Measurements from ENCODE around the gene NXNL2.

NXNL2 gene
- 0 reads per million in 2 donors for total RNA-seq

GRCh38 chr9:88534456-88535225 is at the start of gene NXNL2:
Gene NXNL2, plus strand, starts transcription at chr9:88535178. Its CDS starts 257 bp downstream, at chr9:88535435.
- no peak for DNase-seq

DNA sequence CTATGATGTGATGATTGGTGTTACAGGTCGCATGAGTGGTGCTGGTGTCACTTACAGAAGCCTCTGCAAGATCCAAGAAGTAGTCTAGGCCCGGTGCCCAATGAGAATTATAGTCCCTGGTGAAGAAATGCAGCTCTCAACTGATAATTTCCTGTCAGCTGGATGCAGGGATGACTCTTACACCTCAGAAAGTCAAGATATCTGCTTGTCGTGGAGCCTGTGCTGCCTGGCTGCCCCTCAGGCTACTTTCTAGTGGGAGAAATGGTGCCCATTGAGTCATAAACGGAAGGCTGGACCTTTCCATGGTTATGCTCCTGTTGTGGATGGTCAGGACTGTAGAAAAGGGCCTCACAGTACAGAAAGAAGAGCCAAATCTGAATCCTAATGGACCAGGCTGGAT is 46.8 kb upstream of the NXNL2 start:
- DNase-seq, result no peak

- DNase-seq, result no peak
Measured at GRCh38 chr9:88494983-88495721, 39.8 kb upstream of the NXNL2 start.

DNA sequence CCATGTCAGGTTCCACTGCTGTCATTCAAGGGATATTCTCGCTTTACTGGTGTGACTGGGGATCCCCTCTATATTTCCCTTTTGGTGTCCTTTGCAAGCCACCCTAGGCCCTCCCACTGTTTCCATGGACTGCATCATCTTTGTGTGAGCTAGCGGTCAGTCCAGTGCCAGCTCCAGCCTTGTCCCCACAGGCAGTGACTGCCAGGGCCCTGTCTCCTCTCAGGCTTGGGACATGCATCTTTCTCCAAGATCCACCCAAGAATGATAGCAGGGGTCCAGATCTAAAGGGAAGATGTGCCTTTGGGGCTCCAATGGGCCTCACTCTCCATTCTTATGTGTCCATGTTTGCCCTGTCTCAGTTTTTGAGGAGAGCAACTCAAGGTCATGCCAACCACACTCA is 37.8 kb upstream of the NXNL2 start:
- no peak for DNase-seq

GRCh38 chr9:88498880-88499279 is 36.1 kb upstream of the NXNL2 start:
- DNase-seq, result no peak

DNA sequence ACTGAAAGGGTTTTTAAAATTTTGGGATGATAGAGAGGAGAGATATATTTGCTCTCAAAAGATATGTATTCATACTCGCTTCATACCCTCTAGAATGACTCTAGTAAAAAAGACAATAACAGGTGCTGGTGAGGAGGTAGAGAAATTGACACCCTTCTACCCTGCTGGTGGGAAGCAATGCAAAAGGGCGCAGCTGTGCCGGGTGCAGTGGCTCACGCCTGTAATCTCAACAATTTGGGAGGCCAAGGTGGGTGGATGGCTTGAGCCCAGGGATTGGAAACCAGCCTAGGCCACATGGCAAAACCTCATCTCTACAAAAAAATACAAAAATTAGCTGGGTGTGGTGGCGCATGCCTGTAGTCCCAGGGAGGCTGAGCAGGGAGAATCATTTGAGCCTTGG is 33.9 kb upstream of the NXNL2 start:
- DNase-seq, result no peak

- no peak for DNase-seq
Measured at GRCh38 chr9:88502552-88503034, 32.4 kb upstream of the NXNL2 start.

GRCh38 chr9:88503081-88503844 is 31.7 kb upstream of the NXNL2 start:
- DNase-seq, result no peak

DNA sequence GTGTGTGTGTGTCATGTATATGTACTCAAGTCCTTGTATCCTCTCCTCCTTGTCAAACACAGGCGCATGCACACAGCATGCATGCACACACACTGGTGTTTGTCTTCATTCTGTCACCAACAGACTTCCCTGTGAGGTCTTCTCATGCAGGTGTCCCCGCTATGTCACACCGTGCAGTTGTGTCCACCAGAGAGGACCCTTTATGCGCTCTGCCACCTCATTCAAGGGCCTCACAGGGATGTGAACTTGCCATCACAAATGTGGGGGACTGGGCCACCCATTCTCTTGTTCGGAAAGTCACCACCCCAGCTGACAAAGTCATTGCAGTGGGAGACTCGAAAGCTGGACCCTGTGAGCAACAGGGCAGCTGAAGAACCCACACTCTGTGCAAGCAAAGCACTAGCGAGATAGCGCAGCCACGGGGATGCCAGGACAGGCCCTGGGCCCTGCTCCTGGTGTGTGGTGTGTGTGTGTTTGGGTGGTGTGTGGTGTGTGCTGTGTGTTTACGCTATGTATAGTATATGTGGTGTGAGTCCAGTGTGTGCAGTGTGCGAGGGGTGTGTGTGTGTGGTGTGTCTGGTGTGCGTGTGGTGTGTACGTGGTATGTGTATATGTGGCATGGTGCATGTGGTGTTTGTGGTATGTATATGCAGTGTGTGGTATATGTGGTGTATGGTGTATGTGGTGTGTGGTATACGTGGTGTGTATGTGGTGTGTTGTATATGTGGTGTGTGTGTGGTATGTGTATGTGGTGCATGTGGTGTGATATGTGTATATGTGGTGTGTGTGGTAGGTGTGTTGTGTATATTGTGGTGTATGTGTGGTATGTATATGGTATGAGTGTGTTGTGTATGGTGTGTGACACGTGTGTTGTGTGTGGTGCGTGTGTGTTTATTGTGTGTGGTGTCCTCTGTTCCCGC is 30.9 kb upstream of the NXNL2 start:
- DNase-seq, result no peak

DNA sequence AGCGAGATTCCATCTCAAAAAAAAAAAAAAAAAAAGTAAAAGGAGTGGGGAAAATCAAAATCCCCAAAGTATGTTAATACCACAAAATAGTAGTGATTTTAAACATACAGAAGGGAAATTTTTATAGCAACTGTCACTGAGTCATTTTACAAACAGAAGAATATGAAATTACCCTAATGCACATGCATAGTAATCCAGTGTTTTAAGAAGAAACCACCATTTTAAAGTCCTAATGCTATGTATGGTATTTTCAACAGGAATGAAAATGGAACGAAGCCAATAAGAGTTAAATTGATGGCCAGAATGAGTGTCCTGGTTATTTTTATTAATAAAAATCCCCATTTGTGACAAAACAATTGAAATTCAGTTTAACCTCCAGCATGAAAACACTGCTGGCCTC is 26.7 kb upstream of the NXNL2 start:
- DNase-seq, result no peak

DNA sequence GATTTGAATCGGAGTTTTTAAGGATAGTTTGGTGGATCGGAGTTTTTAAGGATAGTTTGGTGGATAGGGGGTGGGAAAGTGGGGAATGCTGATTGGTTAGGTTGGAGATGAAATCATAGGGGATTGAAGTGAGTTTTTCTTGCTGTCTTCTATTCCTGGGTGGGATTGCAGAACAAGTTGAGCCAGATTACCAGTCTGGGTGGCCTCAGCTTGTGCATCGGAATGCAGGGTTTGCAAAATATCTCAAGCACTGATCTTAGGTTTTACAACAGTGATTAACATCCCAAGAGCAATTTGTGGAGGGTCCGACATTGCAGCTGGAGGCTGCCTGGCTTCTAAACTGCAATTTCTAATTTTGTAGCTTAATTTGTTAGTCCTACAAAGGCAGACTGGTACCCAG is 23.1 kb upstream of the NXNL2 start:
- no peak for DNase-seq

GRCh38 chr9:88514247-88514646 is 20.7 kb upstream of the NXNL2 start:
- no peak for DNase-seq

- DNase-seq, result no peak
Measured at GRCh38 chr9:88521308-88521707, 13.7 kb upstream of the NXNL2 start.

- DNase-seq, result no peak
Measured at GRCh38 chr9:88522360-88522759, 12.6 kb upstream of the NXNL2 start.

GRCh38 chr9:88523056-88523455 is 11.9 kb upstream of the NXNL2 start:
- no peak for DNase-seq

- DNase-seq, result no peak
Measured at GRCh38 chr9:88524911-88525310, 10.1 kb upstream of the NXNL2 start.

DNA sequence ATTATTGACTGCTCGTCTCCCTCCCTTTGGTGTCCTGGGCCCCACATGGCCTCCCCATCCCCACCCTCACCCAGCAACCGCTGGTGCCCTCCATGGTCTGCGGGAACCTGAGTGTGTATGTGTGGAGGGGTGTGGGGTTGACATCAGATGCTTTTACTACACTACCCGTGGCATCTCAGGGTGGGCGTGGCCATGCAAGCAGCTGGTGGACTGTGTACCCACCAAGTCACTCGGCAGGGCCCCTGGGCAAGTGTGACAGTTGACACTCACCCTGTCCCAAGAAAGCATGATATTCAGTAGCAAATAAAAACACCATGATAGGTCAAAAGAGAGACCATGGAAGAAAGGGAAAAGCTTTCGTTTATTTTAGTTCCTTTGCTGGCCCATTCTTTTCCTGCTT is 7.4 kb upstream of the NXNL2 start:
- no peak for DNase-seq

GRCh38 chr9:88528080-88528790 is 6.7 kb upstream of the NXNL2 start:
- DNase-seq, result no peak

DNA sequence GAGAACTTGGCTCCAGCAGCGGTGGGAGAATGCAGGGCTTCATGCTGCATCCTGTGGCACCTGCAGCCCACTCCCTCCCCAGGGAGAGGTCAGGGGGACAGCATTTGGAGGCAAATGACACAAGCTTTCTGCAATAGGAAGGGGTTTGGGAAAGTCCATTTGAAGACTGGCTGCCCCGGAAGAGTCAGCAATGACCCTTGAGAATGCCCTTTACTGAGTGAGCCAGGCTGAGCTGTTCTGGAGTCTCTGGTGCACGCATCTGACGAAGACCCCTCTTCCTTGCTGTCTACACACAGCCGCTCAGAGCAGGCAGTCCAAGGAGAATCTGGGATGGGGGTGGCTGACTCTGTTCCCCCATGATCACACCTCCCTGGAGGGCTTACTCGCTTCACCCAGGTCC is 5.5 kb upstream of the NXNL2 start:
- no peak for DNase-seq

GRCh38 chr9:88530051-88530450 is 4.9 kb upstream of the NXNL2 start:
- no peak for DNase-seq

- no peak for DNase-seq
Measured at GRCh38 chr9:88531920-88532698, 2.9 kb upstream of the NXNL2 start.
